K562 (cell line): ENCODE data around the gene TP73. TPM values are rescaled to one million over a fixed set of nuclear protein-coding genes. Genes with fewer than 3 reads are reported as not detected.

ENCODE experiments used
- ATAC-seq: fragments of 200-7000 bp; cut with Tn5 transposase; 3 replicates; pipeline ENCODE4 v1.9.1; 2020; ENCODE audit warnings: moderate library complexity
- BruUV-seq: library from RNA; stranded (reverse); fragments of 400-500 nt; replicated peaks from 2 replicates; lab custom pipeline; 2021; lab: Mats Ljungman, UMichigan
- CTCF ChIA-PET: fragments of 300-600 bp; formaldehyde crosslinking; extraction: SDS; loops from one replicate; lab custom pipeline; 2021; ENCODE audit warnings: low intra/inter-chr PET ratio; lab: Yijun Ruan, JAX
- POLR2A ChIA-PET: fragments of 300-600, 350-650 bp; sonication (Branson Sonifier 250); formaldehyde crosslinking; extraction: SDS; loops from one replicate; lab custom pipeline; 2021; ENCODE audit warnings: antibody characterized with exemption, inconsistent platforms; lab: Yijun Ruan, JAX
- DNase-seq, 4 experiments: peaks; one replicate each; pipeline versions ENCODE4 v3.0.0 to v3.0.0-alpha.2; 2011 to 2018; ENCODE audit warnings: low spot score in 3 of 4, mixed read lengths in 3 of 4; ENCODE audit errors: extremely low read depth in 1 of 4
- FAIRE-seq: peaks from 2 replicates; lab custom pipeline; 2011; peaks lifted over from hg19 to GRCh38; lab: Jason Lieb, UNC
- H2AFZ ChIP-seq: 2 replicates; pipeline ENCODE4 v1.6.0; 2011; ENCODE audit warnings: low read depth, low read length, control low read depth, inconsistent platforms
- H3K27ac ChIP-seq: fragments of 200-600 bp; 3 replicates; pipeline ENCODE4 v1.8.0; 2011; ENCODE audit warnings: low read depth, mild to moderate bottlenecking, control low read depth, inconsistent platforms, low read length, moderate library complexity, mixed read lengths; ENCODE audit errors: extremely low read depth
- H3K27me3 ChIP-seq, 2 experiments: fragments of 300-600 bp in 1 of 2; 2 replicates in 1 of 2; 3 replicates in 1 of 2; pipeline versions ENCODE4 v1.6.0 to v1.8.0; 2011; ENCODE audit warnings: inconsistent platforms in 2 of 2, low read length in 2 of 2, mild to moderate bottlenecking in 1 of 2, mixed read lengths in 1 of 2, moderate library complexity in 1 of 2; ENCODE audit not compliant: control insufficient read depth in 2 of 2, insufficient read depth in 2 of 2
- H3K36me3 ChIP-seq: fragments of 300-600 bp; 3 replicates; pipeline ENCODE4 v1.8.0; 2011; ENCODE audit warnings: mild to moderate bottlenecking, low read length, inconsistent platforms; ENCODE audit not compliant: control insufficient read depth, insufficient read depth
- H3K4me1 ChIP-seq, 2 experiments: fragments of 200-600 bp in 1 of 2; replicated peaks in 1 of 2; 2 replicates in 1 of 2; 3 replicates in 1 of 2; pipeline versions ENCODE4 v1.5.1 to v1.8.0; 2011; ENCODE audit warnings: inconsistent platforms in 2 of 2, low read length in 2 of 2, mild to moderate bottlenecking in 1 of 2, mixed read lengths in 1 of 2, moderate library complexity in 1 of 2; ENCODE audit not compliant: control insufficient read depth in 2 of 2, insufficient read depth in 2 of 2
- H3K4me2 ChIP-seq: 2 replicates; pipeline ENCODE4 v1.6.1; 2011; ENCODE audit warnings: low read length, control low read depth, inconsistent platforms, mixed read lengths; ENCODE audit not compliant: insufficient read depth
- H3K4me3 ChIP-seq: fragments of 200-600 bp; sonication (generic), shearing (Covaris generic); 2 replicates; pipeline ENCODE4 v1.5.1; 2016; ENCODE audit warnings: control low read depth, inconsistent platforms
- H3K79me2 ChIP-seq: fragments of 200-600 bp; 3 replicates; pipeline ENCODE4 v1.8.0; 2011; ENCODE audit warnings: low read length, inconsistent platforms; ENCODE audit not compliant: control insufficient read depth, insufficient read depth
- H3K9ac ChIP-seq, 2 experiments: 2 replicates each; pipeline versions ENCODE4 v1.6.0 to v1.6.1; 2011; ENCODE audit warnings: low read depth in 2 of 2, low read length in 2 of 2, control low read depth in 1 of 2, inconsistent platforms in 1 of 2, mild to moderate bottlenecking in 1 of 2, mixed read lengths in 1 of 2; ENCODE audit not compliant: insufficient read depth in 1 of 2
- H3K9me1 ChIP-seq: one replicate; pipeline ENCODE4 v1.6.0; 2011; ENCODE audit warnings: inconsistent platforms, mild to moderate bottlenecking, low read length, moderate library complexity; ENCODE audit not compliant: control insufficient read depth, insufficient read depth
- H3K9me3 ChIP-seq: replicated peaks from 2 replicates; pipeline ENCODE4 v1.5.1; 2011; ENCODE audit warnings: low read depth, low read length, inconsistent platforms; ENCODE audit not compliant: control insufficient read depth, insufficient read depth
- H4K20me1 ChIP-seq: replicated peaks from 2 replicates; pipeline ENCODE4 v1.6.1; 2011; ENCODE audit warnings: low read length, inconsistent platforms, mixed read lengths; ENCODE audit not compliant: control insufficient read depth, insufficient read depth
- BRF2 ChIP-seq: IDR thresholded peaks from 3 replicates; pipeline ENCODE4 v1.6.1; 2011; ENCODE audit warnings: borderline replicate concordance, mild to moderate bottlenecking; ENCODE audit not compliant: insufficient read length, insufficient read depth
- KDM1A ChIP-seq, 2 experiments: fragments of 450-650 bp; IDR thresholded peaks; 2 replicates each; pipeline ENCODE4 v1.6.1; 2016; ENCODE audit warnings: mild to moderate bottlenecking in 2 of 2
- KHSRP ChIP-seq: fragments of 450-650 bp; IDR thresholded peaks from 2 replicates; pipeline ENCODE4 v1.6.1; 2017
- NR2C1 ChIP-seq, 2 experiments: fragments of 450-650 bp; IDR thresholded peaks; 2 replicates each; pipeline ENCODE4 v1.6.1; 2017; ENCODE audit warnings: mild to moderate bottlenecking in 2 of 2, antibody characterized with exemption in 1 of 2, inconsistent platforms in 1 of 2, missing compliant biosample characterization in 1 of 2, missing genetic modification characterization in 1 of 2
- PHF21A ChIP-seq: fragments of 450-650 bp; IDR thresholded peaks from 2 replicates; pipeline ENCODE4 v1.6.1; 2017; ENCODE audit warnings: low read depth, borderline replicate concordance
- SMARCB1 ChIP-seq: IDR thresholded peaks from 2 replicates; pipeline ENCODE4 v1.6.1; 2011; ENCODE audit warnings: improper control_type of control experiment, low read depth; ENCODE audit not compliant: insufficient read length
- ZKSCAN8 ChIP-seq: fragments of 200-800 bp; sonication (Bioruptor generic); IDR thresholded peaks from 2 replicates; pipeline ENCODE4 v1.6.1; 2016; ENCODE audit warnings: missing genetic modification characterization, missing compliant biosample characterization
- ZNF140 ChIP-seq: fragments of 250-450 bp; sonication (Bioruptor Pico); IDR thresholded peaks from 2 replicates; pipeline ENCODE4 v1.8.0; 2021; ENCODE audit warnings: moderate library complexity, mild to moderate bottlenecking, inconsistent platforms
- ZNF24 ChIP-seq: fragments of 450-650 bp; IDR thresholded peaks from 2 replicates; pipeline ENCODE4 v1.6.1; 2016
- ZNF384 ChIP-seq: IDR thresholded peaks from 2 replicates; pipeline ENCODE4 v1.6.1; 2012; ENCODE audit warnings: low read depth, low read length, improper control_type of control experiment
- ZNF695 ChIP-seq: fragments of 450-650 bp; formaldehyde crosslinking; IDR thresholded peaks from 2 replicates; pipeline ENCODE4 v1.4.0; 2020; ENCODE audit warnings: mild to moderate bottlenecking, moderate library complexity
- ZNF766 ChIP-seq: fragments of 200-800 bp; sonication (Bioruptor generic); conservative IDR thresholded peaks from 2 replicates; pipeline ENCODE4 v1.6.1; 2016; ENCODE audit warnings: missing genetic modification characterization, missing compliant biosample characterization
- WGBS: fragments of 100-300 bp; shearing (Covaris generic); methylation state at CpG from one replicate; pipeline ENCODE4 v1.1.6; 2016; ENCODE audit warnings: low coverage, mixed read lengths; ENCODE audit not compliant: insufficient coverage; ENCODE audit errors: missing lambda C conversion rate; 5-methylcytosine and 5-hydroxymethylcytosine counted together
- in situ Hi-C: fragments of 300-500 bp; cut with MboI; formaldehyde crosslinking; loops from 4 replicates; pipeline ENCODE4 v1.15.0; 2018; ENCODE audit warnings: inconsistent platforms, mixed read lengths
- intact Hi-C: fragments of 100-400 bp; cut with micrococcal nuclease; formaldehyde crosslinking; loops from 2 replicates; pipeline ENCODE4 v1.14.2; 2022
- polyA plus RNA-seq, 8 experiments: library from polyadenylated mRNA; depleted of rRNA in 4 of 8; stranded (reverse) in 5 of 8; unstranded in 3 of 8; fragments of >200 nt; fragmentation: Nextera tagmentation in 2 of 8; fragmentation: Illumina TruSeq in 1 of 8; extraction: Ambion mirVana in 2 of 8; extraction: Trizol in 1 of 8; gene quantifications; 2 replicates each; pipeline versions ENCODE4 v1.2.1 to v1.2.3, GENCODE V29; 2011 to 2014; ENCODE audit warnings: inconsistent platforms in 1 of 8, missing spikeins in 1 of 8
- total RNA-seq, 7 experiments: library from RNA; depleted of rRNA in 6 of 7; stranded (reverse); fragments of >200 nt in 6 of 7; fragmentation: Illumina TruSeq in 2 of 7; extraction: Trizol in 2 of 7; gene quantifications; 2 replicates each; pipeline versions ENCODE4 v1.2.1 to v1.2.3, GENCODE V29; 2011 to 2021; ENCODE audit warnings: low replicate concordance in 1 of 7
- TF ChIP-seq, protein P1 (sequence below): fragments of 250-450 bp; sonication (Bioruptor Pico); IDR thresholded peaks from 2 replicates; pipeline ENCODE4 v1.5.0; 2021; ENCODE audit warnings: mild to moderate bottlenecking, borderline replicate concordance
- TF ChIP-seq, protein P2 (sequence below): fragments of 150-350 bp; IDR thresholded peaks from 2 replicates; pipeline ENCODE4 v1.6.1; 2014; ENCODE audit warnings: low read depth, mild to moderate bottlenecking, low read length, borderline replicate concordance

The TP73 gene
- total and polyA plus RNA-seq, 9 of the 15 experiments (the other 6 are each of a cell fraction or from before 2014, with no cell fraction given): 0.07 to 1.6 (median 0.40) TPM; not detected in 2

DNA sequence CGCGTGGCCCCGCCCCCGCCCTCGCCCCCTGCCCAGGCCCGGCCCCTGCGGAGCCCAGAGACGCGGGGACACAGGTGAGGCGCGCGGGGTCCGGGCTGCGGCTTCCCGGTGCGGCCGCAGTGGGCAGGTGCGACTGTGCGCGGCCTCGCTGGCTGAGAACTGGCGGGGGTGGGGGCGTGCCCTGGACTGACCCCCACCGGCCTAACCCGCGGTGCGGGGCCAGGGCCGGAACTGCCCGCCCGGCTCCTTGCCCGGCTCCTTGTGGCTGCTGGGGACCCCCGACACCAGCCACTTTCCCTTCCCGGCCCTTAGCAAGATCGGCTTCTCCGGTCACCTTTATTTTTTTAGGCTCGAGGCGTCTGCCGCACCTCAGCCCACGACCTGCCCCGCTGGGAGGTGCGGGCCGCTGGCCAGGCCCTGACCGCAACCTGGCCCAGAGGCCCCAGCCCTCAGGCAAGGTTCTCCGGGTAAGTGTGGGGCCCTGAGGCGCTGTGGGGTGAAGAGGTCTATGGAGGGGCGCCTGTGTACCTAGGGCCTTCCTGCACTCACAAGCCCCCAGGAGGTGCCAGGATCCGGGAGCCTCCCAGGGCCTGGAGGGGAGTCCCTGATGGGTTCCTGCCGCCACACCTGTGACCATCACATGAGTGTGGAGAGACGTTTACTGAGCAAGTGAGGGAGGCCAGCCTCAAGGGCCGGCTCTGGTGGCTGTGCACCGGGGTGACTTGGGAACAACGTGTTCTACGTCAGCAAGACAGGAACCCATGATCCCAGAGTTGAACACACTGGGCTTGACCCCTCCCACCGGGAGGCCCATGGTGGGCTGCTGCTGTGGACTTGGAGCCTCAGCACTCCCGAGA is 120.6 kb downstream of the TP73 start, which contains the start of gene SMIM1:
SMIM1 (plus strand) TSS at position 35 of the 857 bp plus-strand sequence. CDS start 2,625 bp downstream, outside the sequence.
- ATAC-seq: peak; percentile 36
- no peak for FAIRE-seq
- in situ Hi-C loops: no loop called here
- TF ChIP-seq ZNF140 (CRISPR knock-in tag) (no peak), ZKSCAN8 (no peak), KHSRP (no peak), NR2C1 (IDR thresholded peaks at IDR 0.05) (no peak), NR2C1 (tag; IDR thresholded peaks at IDR 0.05) (0 out of 2 replicates have a peak, but pooled peaks have one; percentile 31), ZNF695 (CRISPR knock-in tag) (no peak), ZNF384 (no peak), SMARCB1 (no peak), ZNF766 (CRISPR knock-in tag) (no peak), BRF2 (no peak), PHF21A (no peak), ZNF24 (no peak), KDM1A (IDR thresholded peaks at IDR 0.05) (no peak)
- TF ChIP-seq, protein P1, sequence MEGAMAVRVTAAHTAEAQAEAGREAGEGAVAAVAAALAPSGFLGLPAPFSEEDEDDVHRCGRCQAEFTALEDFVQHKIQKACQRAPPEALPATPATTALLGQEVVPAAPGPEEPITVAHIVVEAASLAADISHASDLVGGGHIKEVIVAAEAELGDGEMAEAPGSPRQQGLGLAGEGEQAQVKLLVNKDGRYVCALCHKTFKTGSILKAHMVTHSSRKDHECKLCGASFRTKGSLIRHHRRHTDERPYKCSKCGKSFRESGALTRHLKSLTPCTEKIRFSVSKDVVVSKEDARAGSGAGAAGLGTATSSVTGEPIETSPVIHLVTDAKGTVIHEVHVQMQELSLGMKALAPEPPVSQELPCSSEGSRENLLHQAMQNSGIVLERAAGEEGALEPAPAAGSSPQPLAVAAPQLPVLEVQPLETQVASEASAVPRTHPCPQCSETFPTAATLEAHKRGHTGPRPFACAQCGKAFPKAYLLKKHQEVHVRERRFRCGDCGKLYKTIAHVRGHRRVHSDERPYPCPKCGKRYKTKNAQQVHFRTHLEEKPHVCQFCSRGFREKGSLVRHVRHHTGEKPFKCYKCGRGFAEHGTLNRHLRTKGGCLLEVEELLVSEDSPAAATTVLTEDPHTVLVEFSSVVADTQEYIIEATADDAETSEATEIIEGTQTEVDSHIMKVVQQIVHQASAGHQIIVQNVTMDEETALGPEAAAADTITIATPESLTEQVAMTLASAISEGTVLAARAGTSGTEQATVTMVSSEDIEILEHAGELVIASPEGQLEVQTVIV: peak; percentile 21; the same call in 1 of the 2 replicates
- TF ChIP-seq, protein P2, sequence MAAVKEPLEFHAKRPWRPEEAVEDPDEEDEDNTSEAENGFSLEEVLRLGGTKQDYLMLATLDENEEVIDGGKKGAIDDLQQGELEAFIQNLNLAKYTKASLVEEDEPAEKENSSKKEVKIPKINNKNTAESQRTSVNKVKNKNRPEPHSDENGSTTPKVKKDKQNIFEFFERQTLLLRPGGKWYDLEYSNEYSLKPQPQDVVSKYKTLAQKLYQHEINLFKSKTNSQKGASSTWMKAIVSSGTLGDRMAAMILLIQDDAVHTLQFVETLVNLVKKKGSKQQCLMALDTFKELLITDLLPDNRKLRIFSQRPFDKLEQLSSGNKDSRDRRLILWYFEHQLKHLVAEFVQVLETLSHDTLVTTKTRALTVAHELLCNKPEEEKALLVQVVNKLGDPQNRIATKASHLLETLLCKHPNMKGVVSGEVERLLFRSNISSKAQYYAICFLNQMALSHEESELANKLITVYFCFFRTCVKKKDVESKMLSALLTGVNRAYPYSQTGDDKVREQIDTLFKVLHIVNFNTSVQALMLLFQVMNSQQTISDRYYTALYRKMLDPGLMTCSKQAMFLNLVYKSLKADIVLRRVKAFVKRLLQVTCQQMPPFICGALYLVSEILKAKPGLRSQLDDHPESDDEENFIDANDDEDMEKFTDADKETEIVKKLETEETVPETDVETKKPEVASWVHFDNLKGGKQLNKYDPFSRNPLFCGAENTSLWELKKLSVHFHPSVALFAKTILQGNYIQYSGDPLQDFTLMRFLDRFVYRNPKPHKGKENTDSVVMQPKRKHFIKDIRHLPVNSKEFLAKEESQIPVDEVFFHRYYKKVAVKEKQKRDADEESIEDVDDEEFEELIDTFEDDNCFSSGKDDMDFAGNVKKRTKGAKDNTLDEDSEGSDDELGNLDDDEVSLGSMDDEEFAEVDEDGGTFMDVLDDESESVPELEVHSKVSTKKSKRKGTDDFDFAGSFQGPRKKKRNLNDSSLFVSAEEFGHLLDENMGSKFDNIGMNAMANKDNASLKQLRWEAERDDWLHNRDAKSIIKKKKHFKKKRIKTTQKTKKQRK: no peak

More for the DNA sequence above, 120.6 kb downstream of the TP73 start, which contains the start of gene SMIM1:
- H3K79me2 ChIP-seq: peaks cover 38% of the 10 kb centered on the region
- no peaks in the 10 kb centered on the region for H3K9me3 ChIP-seq
- ChIA-PET CTCF (interaction anchor here (0.6 kb wide), 1 partner anchor 132 kb away, joined by 5 read pairs; no protein-coding TSS in a partner anchor), POLR2A (interaction anchor here (0.7 to 2.0 kb wide), 7 partner anchors 14 to 126 kb away, joined by 3 to 7 read pairs (median 3); partner anchors contain the start of gene LRRC47)
- TSS peak; percentile 52 for BruUV-seq
- peaks cover 5% of the 10 kb centered on the region for H3K9me1 ChIP-seq
- DNase-seq: peak in 2 of 4 experiments; percentile 55 to 77
- H3K27ac ChIP-seq: peak within 1 kb of the TSS; percentile 67
- H4K20me1 ChIP-seq: no peaks in the 10 kb centered on the region
- H3K4me3 ChIP-seq: peak within 1 kb of the TSS; percentile 65
- peaks cover 8% of the 10 kb centered on the region; the same call in 1 of the 3 replicates for H3K36me3 ChIP-seq
- peak within 1 kb of the TSS; percentile 92 for H3K4me2 ChIP-seq
- no peaks in the 10 kb centered on the region for H3K27me3 ChIP-seq
- WGBS: 1% methylated on average over 55 of the region's 55 CpGs
- H3K4me1 ChIP-seq: peaks cover 26 to 87% of the 10 kb centered on the region in 2 experiments
- intact Hi-C loops: no loop called here
- H3K9ac ChIP-seq: peak within 1 kb of the TSS; percentile 67 to 94
- peak within 1 kb of the TSS; percentile 68 for H2AFZ ChIP-seq
